Uterine smooth muscle cell (primary cell): ENCODE data around the gene PRDX1. TPM values are rescaled to one million over a fixed set of nuclear protein-coding genes. Genes with fewer than 3 reads are reported as not detected.

ENCODE experiments used
- total RNA-seq: library from RNA; depleted of rRNA; stranded (reverse); fragments of >200 nt; gene quantifications from 2 replicates; pipeline ENCODE4 v1.2.3, GENCODE V29; 2014

PRDX1 gene
- 560 and 892 TPM in 2 replicates for total RNA-seq

GRCh38 chr1:45521413-45522323, at the start of gene PRDX1:
Gene PRDX1, minus strand, starts transcription at chr1:45521884. Its CDS starts 2,841 bp downstream, at chr1:45519043.

GRCh38 chr1:45550401-45551351, 29.0 kb upstream of the PRDX1 start, which contains the start of gene AKR1A1:
Gene AKR1A1, plus strand, starts transcription at chr1:45550826. Its CDS starts 10,969 bp downstream, at chr1:45561795.

GRCh38 chr1:45490626-45491486, 30.8 kb downstream of the PRDX1 start, which contains the start of gene TESK2:
Gene TESK2, minus strand, starts transcription at chr1:45491163. Its CDS starts 33,378 bp downstream, at chr1:45457785.

Other genes starting within 250 kb of the PRDX1 start
- gene HPDL, start 195.0 kb downstream of the PRDX1 start, total RNA-seq = 0.62 and 3.0 TPM in 2 replicates
- 14.6 and 25.2 TPM in 2 replicates for gene TOE1, start 181.7 kb downstream of the PRDX1 start, total RNA-seq
- 16.2 and 24.6 TPM in 2 replicates for gene MUTYH, start 181.4 kb downstream of the PRDX1 start, total RNA-seq
- gene TESK2, start 30.7 kb downstream of the PRDX1 start, total RNA-seq = 0.77 and 1.4 TPM in 2 replicates
- gene CCDC163, start 21.8 kb downstream of the PRDX1 start, total RNA-seq = 0.55 and 1.6 TPM in 2 replicates
- gene MMACHC, start 21.6 kb downstream of the PRDX1 start, total RNA-seq = 2.1 and 2.4 TPM in 2 replicates
- gene AKR1A1, start 28.9 kb upstream of the PRDX1 start, total RNA-seq = 132 and 165 TPM in 2 replicates
- 38.2 and 88.3 TPM in 2 replicates for gene NASP, start 62.2 kb upstream of the PRDX1 start, total RNA-seq
- 0.77 and 0.87 TPM in 2 replicates for gene CCDC17, start 102.2 kb upstream of the PRDX1 start, total RNA-seq
- gene GPBP1L1, start 164.6 kb upstream of the PRDX1 start, total RNA-seq = 101 and 107 TPM in 2 replicates
- 9.1 and 11.0 TPM in 2 replicates for gene TMEM69, start 166.3 kb upstream of the PRDX1 start, total RNA-seq
- 16.2 and 16.5 TPM in 2 replicates for gene IPP, start 228.8 kb upstream of the PRDX1 start, total RNA-seq